C4-2B (cell line): Measurements from ENCODE around the gene KRTAP4-6.

Experiments used
- ZFX ChIP-seq: fragments of 450-650 bp; IDR thresholded peaks from 2 replicates; pipeline ENCODE4 v1.6.1; 2017
- TF ChIP-seq, protein P1 (sequence below): fragments of 450-650 bp; conservative IDR thresholded peaks from 2 replicates; pipeline ENCODE4 v1.5.1; 2017; ENCODE audit warnings: mild to moderate bottlenecking

GRCh38 chr17:41098481-41098880, 41.9 kb downstream of the KRTAP4-6 start:
- TF ChIP-seq, protein P1, sequence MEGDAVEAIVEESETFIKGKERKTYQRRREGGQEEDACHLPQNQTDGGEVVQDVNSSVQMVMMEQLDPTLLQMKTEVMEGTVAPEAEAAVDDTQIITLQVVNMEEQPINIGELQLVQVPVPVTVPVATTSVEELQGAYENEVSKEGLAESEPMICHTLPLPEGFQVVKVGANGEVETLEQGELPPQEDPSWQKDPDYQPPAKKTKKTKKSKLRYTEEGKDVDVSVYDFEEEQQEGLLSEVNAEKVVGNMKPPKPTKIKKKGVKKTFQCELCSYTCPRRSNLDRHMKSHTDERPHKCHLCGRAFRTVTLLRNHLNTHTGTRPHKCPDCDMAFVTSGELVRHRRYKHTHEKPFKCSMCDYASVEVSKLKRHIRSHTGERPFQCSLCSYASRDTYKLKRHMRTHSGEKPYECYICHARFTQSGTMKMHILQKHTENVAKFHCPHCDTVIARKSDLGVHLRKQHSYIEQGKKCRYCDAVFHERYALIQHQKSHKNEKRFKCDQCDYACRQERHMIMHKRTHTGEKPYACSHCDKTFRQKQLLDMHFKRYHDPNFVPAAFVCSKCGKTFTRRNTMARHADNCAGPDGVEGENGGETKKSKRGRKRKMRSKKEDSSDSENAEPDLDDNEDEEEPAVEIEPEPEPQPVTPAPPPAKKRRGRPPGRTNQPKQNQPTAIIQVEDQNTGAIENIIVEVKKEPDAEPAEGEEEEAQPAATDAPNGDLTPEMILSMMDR: no peak
- TF ChIP-seq ZFX: no peak
